Coronary artery (tissue), 2 donors: ENCODE measurements around the gene GRB10.
"Not testable (repeated sequence)": the region's sequence is repeated elsewhere in the genome, so short reads cannot be mapped to it uniquely, and the experiment has no call there.

ENCODE experiments used
- DNase-seq: peaks from one replicate; pipeline ENCODE4 v3.0.0-alpha.2; 2017; ENCODE audit warnings: low spot score
- H3K27ac ChIP-seq, 2 donors: fragments of 200-600 bp; sonication (generic); one replicate each; pipeline ENCODE4 v1.5.1; 2016 to 2019
- H3K4me3 ChIP-seq: fragments of 200-600 bp; sonication (generic); 2 replicates; pipeline ENCODE4 v1.5.1; 2016; ENCODE audit warnings: mild to moderate bottlenecking, moderate library complexity
- CTCF ChIP-seq: fragments of 200-600 bp; sonication (generic); IDR thresholded peaks from one replicate; pipeline ENCODE4 v1.5.1; 2019; ENCODE audit warnings: antibody characterized with exemption

The GRB10 gene

GRCh38 chr7:50591098-50591479 lies 191.6 kb downstream of the GRB10 start:
- no peak for TF ChIP-seq CTCF
- DNase-seq = no peak
- no peak overlapping the region for H3K4me3 ChIP-seq
- no peak overlapping the region for H3K27ac ChIP-seq

- DNase-seq = no peak
- H3K27ac ChIP-seq = no peak overlapping the region
- no peak overlapping the region for H3K4me3 ChIP-seq
- TF ChIP-seq CTCF = no peak
These were observed 192.2 kb downstream of the GRB10 start for GRCh38 chr7:50590535-50590934.

GRCh38 chr7:50589364-50589763 lies 193.3 kb downstream of the GRB10 start:
- no peak overlapping the region for H3K4me3 ChIP-seq
- H3K27ac ChIP-seq = no peak overlapping the region
- DNase-seq = no peak
- TF ChIP-seq CTCF = no peak

- H3K4me3 ChIP-seq = no peak overlapping the region
- no peak for DNase-seq
- H3K27ac ChIP-seq = no peak overlapping the region
- TF ChIP-seq CTCF = no peak
These were observed 193.8 kb downstream of the GRB10 start for GRCh38 chr7:50588937-50589336.

GRCh38 chr7:50587737-50588136 lies 195.0 kb downstream of the GRB10 start:
- TF ChIP-seq CTCF = no peak
- no peak overlapping the region for H3K4me3 ChIP-seq
- no peak for DNase-seq
- no peak overlapping the region for H3K27ac ChIP-seq

- no peak for DNase-seq
- no peak for TF ChIP-seq CTCF
- Histone ChIP-seq H3K4me3 (no peak overlapping the region), H3K27ac (no peak overlapping the region)
These were observed 197.8 kb downstream of the GRB10 start for GRCh38 chr7:50584793-50585408.

GRCh38 chr7:50584386-50584785 lies 198.3 kb downstream of the GRB10 start:
- H3K27ac ChIP-seq = no peak overlapping the region
- TF ChIP-seq CTCF = no peak
- H3K4me3 ChIP-seq = no peak overlapping the region
- DNase-seq = no peak

- H3K27ac ChIP-seq, DNase-seq, H3K4me3 ChIP-seq: not testable (repeated sequence)
These were observed 199.4 kb downstream of the GRB10 start for GRCh38 chr7:50583295-50583694.

GRCh38 chr7:50582271-50582670 lies 200.4 kb downstream of the GRB10 start:
- H3K4me3 ChIP-seq, H3K27ac ChIP-seq, DNase-seq: not testable (repeated sequence)

- not testable (repeated sequence) for H3K4me3 ChIP-seq, DNase-seq, H3K27ac ChIP-seq
These were observed 202.0 kb downstream of the GRB10 start for GRCh38 chr7:50580666-50581065.
